ENCODE results near the gene TMEM38B.
A peak's percentile ranks its signal among the peaks of the same experiment; 100 is the strongest.

TMEM38B gene

GRCh38 chr9:105672711-105673234 lies 21.6 kb upstream of the TMEM38B start:
- intact Hi-C loops (cut with micrococcal nuclease) = no loop called here
- no peaks in the 10 kb centered on the region for H3K27me3 Mint-ChIP-seq
- H3K36me3 Mint-ChIP-seq (ENCODE audit: low read depth) = no peaks in the 10 kb centered on the region
- H3K27ac Mint-ChIP-seq = no peak overlapping the region
- H3K4me1 Mint-ChIP-seq (ENCODE audit: low read depth) = peaks cover 15% of the 10 kb centered on the region
- no peak overlapping the region for H3K4me3 Mint-ChIP-seq
- H3K9me3 Mint-ChIP-seq = no peaks in the 10 kb centered on the region

GRCh38 chr9:105673850-105674387 lies 20.4 kb upstream of the TMEM38B start:
- Mint-ChIP-seq H3K36me3 (ENCODE audit: low read depth) (no peaks in the 10 kb centered on the region), H3K4me1 (ENCODE audit: low read depth) (peaks cover 15% of the 10 kb centered on the region), H3K27me3 (no peaks in the 10 kb centered on the region), H3K9me3 (no peaks in the 10 kb centered on the region), H3K4me3 (no peak overlapping the region), H3K27ac (no peak overlapping the region)
- intact Hi-C loops (cut with micrococcal nuclease) = no loop called here

- no peaks in the 10 kb centered on the region for H3K27me3 Mint-ChIP-seq
- intact Hi-C loops (cut with micrococcal nuclease) = no loop called here
Measured at GRCh38 chr9:105676351-105676923, 17.9 kb upstream of the TMEM38B start.

GRCh38 chr9:105678163-105678562 lies 16.2 kb upstream of the TMEM38B start:
- Mint-ChIP-seq H3K9me3 (no peaks in the 10 kb centered on the region), H3K36me3 (ENCODE audit: low read depth) (no peaks in the 10 kb centered on the region), H3K4me3 (no peak overlapping the region), H3K4me1 (ENCODE audit: low read depth) (peaks cover 7% of the 10 kb centered on the region), H3K27me3 (no peaks in the 10 kb centered on the region), H3K27ac (no peak overlapping the region)
- intact Hi-C loops (cut with micrococcal nuclease) = no loop called here

More at GRCh38 chr9:105676351-105676923, 17.9 kb upstream of the TMEM38B start:
- no peak overlapping the region for H3K4me3 Mint-ChIP-seq
- peaks cover 15% of the 10 kb centered on the region for H3K4me1 Mint-ChIP-seq (ENCODE audit: low read depth)
- H3K36me3 Mint-ChIP-seq (ENCODE audit: low read depth) = no peaks in the 10 kb centered on the region
- H3K27ac Mint-ChIP-seq = no peak overlapping the region
- no peaks in the 10 kb centered on the region for H3K9me3 Mint-ChIP-seq

- no peak overlapping the region for H3K4me3 Mint-ChIP-seq
- H3K27ac Mint-ChIP-seq = no peak overlapping the region
- intact Hi-C loops (cut with micrococcal nuclease) = no loop called here
- no peaks in the 10 kb centered on the region for H3K36me3 Mint-ChIP-seq (ENCODE audit: low read depth)
- no peaks in the 10 kb centered on the region for H3K27me3 Mint-ChIP-seq
- peaks cover 4% of the 10 kb centered on the region for H3K4me1 Mint-ChIP-seq (ENCODE audit: low read depth)
- H3K9me3 Mint-ChIP-seq = no peaks in the 10 kb centered on the region
Measured at GRCh38 chr9:105678781-105679180, 15.6 kb upstream of the TMEM38B start.

GRCh38 chr9:105679257-105680022 lies 14.9 kb upstream of the TMEM38B start:
- Mint-ChIP-seq H3K27ac (no peak overlapping the region), H3K9me3 (no peaks in the 10 kb centered on the region)

GRCh38 chr9:105681313-105681712 lies 13.0 kb upstream of the TMEM38B start:
- Mint-ChIP-seq H3K4me1 (ENCODE audit: low read depth) (no peaks in the 10 kb centered on the region), H3K9me3 (no peaks in the 10 kb centered on the region), H3K27ac (no peak overlapping the region), H3K36me3 (ENCODE audit: low read depth) (no peaks in the 10 kb centered on the region), H3K4me3 (no peak overlapping the region), H3K27me3 (no peaks in the 10 kb centered on the region)
- intact Hi-C loops (cut with micrococcal nuclease) = no loop called here

More at GRCh38 chr9:105679257-105680022, 14.9 kb upstream of the TMEM38B start:
- intact Hi-C loops (cut with micrococcal nuclease) = no loop called here
- H3K4me1 Mint-ChIP-seq (ENCODE audit: low read depth) = no peaks in the 10 kb centered on the region
- no peaks in the 10 kb centered on the region for H3K36me3 Mint-ChIP-seq (ENCODE audit: low read depth)
- H3K4me3 Mint-ChIP-seq = no peak overlapping the region
- H3K27me3 Mint-ChIP-seq = no peaks in the 10 kb centered on the region

GRCh38 chr9:105681724-105682123 lies 12.6 kb upstream of the TMEM38B start:
- Mint-ChIP-seq H3K9me3 (no peaks in the 10 kb centered on the region), H3K27ac (no peak overlapping the region), H3K36me3 (ENCODE audit: low read depth) (no peaks in the 10 kb centered on the region), H3K27me3 (no peaks in the 10 kb centered on the region), H3K4me1 (ENCODE audit: low read depth) (no peaks in the 10 kb centered on the region), H3K4me3 (no peak overlapping the region)
- intact Hi-C loops (cut with micrococcal nuclease) = no loop called here

GRCh38 chr9:105683688-105684275 lies 10.6 kb upstream of the TMEM38B start:
- Mint-ChIP-seq H3K27ac (no peak overlapping the region), H3K4me3 (no peak overlapping the region), H3K36me3 (ENCODE audit: low read depth) (no peaks in the 10 kb centered on the region), H3K9me3 (no peaks in the 10 kb centered on the region), H3K27me3 (no peaks in the 10 kb centered on the region), H3K4me1 (ENCODE audit: low read depth) (no peaks in the 10 kb centered on the region)
- intact Hi-C loops (cut with micrococcal nuclease) = no loop called here

GRCh38 chr9:105686936-105687335 lies 7.4 kb upstream of the TMEM38B start:
- Mint-ChIP-seq H3K4me1 (ENCODE audit: low read depth) (no peaks in the 10 kb centered on the region), H3K27me3 (no peaks in the 10 kb centered on the region), H3K36me3 (ENCODE audit: low read depth) (no peaks in the 10 kb centered on the region), H3K9me3 (no peaks in the 10 kb centered on the region), H3K27ac (no peak overlapping the region), H3K4me3 (no peak overlapping the region)
- intact Hi-C loops (cut with micrococcal nuclease) = no loop called here

GRCh38 chr9:105690742-105691141 lies 3.6 kb upstream of the TMEM38B start:
- no peak overlapping the region for H3K27ac Mint-ChIP-seq
- H3K27me3 Mint-ChIP-seq = peaks cover 2% of the 10 kb centered on the region
- H3K4me1 Mint-ChIP-seq (ENCODE audit: low read depth) = peaks cover 16% of the 10 kb centered on the region
- H3K36me3 Mint-ChIP-seq (ENCODE audit: low read depth) = no peaks in the 10 kb centered on the region
- no peaks in the 10 kb centered on the region for H3K9me3 Mint-ChIP-seq
- H3K4me3 Mint-ChIP-seq = no peak overlapping the region
- intact Hi-C loops (cut with micrococcal nuclease) = loop anchor here (10.0 kb wide), 1 partner anchor 246 kb away; the partner anchor contains the start of gene FSD1L

GRCh38 chr9:105693435-105694189 lies 729 bp upstream of the TMEM38B start:
- intact Hi-C loops (cut with micrococcal nuclease) = loop anchor here (10.0 kb wide), 1 partner anchor 249 kb away; the partner anchor contains the start of gene FSD1L
- H3K4me3 Mint-ChIP-seq = peak overlapping the region; percentile 76
- H3K36me3 Mint-ChIP-seq (ENCODE audit: low read depth) = no peaks in the 10 kb centered on the region
- H3K27ac Mint-ChIP-seq = peak overlapping the region; percentile 43
- H3K9me3 Mint-ChIP-seq = no peaks in the 10 kb centered on the region
- H3K4me1 Mint-ChIP-seq (ENCODE audit: low read depth) = peaks cover 16% of the 10 kb centered on the region
- H3K27me3 Mint-ChIP-seq = peaks cover 2% of the 10 kb centered on the region

- peaks cover 2% of the 10 kb centered on the region for H3K27me3 Mint-ChIP-seq
- H3K9me3 Mint-ChIP-seq = no peaks in the 10 kb centered on the region
- H3K4me3 Mint-ChIP-seq = peak overlapping the region; percentile 76
- intact Hi-C loops (cut with micrococcal nuclease) = loop anchor here (10.0 kb wide), 1 partner anchor 250 kb away; the partner anchor contains the start of gene FSD1L
- peak overlapping the region; percentile 43 for H3K27ac Mint-ChIP-seq
- H3K4me1 Mint-ChIP-seq (ENCODE audit: low read depth) = peaks cover 22% of the 10 kb centered on the region
- no peaks in the 10 kb centered on the region for H3K36me3 Mint-ChIP-seq (ENCODE audit: low read depth)
Measured at GRCh38 chr9:105694848-105695581, 674 bp downstream of the TMEM38B start.

Data from dendritic cell treated with granulocyte-macrophage colony-stimulating factor and Interleukin-4, amounts not matched to agents 40 ng/mL and 50 ng/mL, for 4 days (primary cell).